ENCODE data around the gene MPST. TPM values are rescaled to one million over a fixed set of nuclear protein-coding genes. Genes with fewer than 3 reads are reported as not detected.

The MPST gene
- total RNA-seq, 4 donors from 2014 or later = 131 to 161 (median 146) TPM

GRCh38 chr22:37018086-37018814 is 1.3 kb upstream of the MPST start:
- no peaks in the 10 kb centered on the region for H3K27me3 ChIP-seq
- peak overlapping the region; percentile 74 to 85 (median 78) for H3K4me3 ChIP-seq
- ATAC-seq = peak in 1 of 2 donors; percentile 16
- peak overlapping the region; percentile 85 to 99 (median 92) for H3K27ac ChIP-seq
- no peaks in the 10 kb centered on the region for H3K36me3 ChIP-seq
- TF ChIP-seq POLR2A (IDR thresholded peaks at IDR 0.05) (no peak), CTCF (IDR thresholded peaks at IDR 0.05 in 4 of 5, conservative IDR thresholded peaks at IDR 0.05 in 1 of 5) (no peak)
- intact Hi-C loops (cut with DNase I; ENCODE audit: low total_unique reads) = loop anchor here (2.0 kb wide), 1 partner anchor 39 kb away; no protein-coding TSS in a partner anchor
- peak in 1 of 2 donors; percentile 28 for DNase-seq
- H3K9me3 ChIP-seq = no peaks in the 10 kb centered on the region
- H3K4me1 ChIP-seq = peaks cover 23 to 33% of the 10 kb centered on the region in 2 donors
- in situ Hi-C loops (cut with MboI; ENCODE audit: low sequenced_read_pairs in 4 of 4) = no loop called here

- no peaks in the 10 kb centered on the region for H3K36me3 ChIP-seq
- peak; percentile 39 to 43 for ATAC-seq
- DNase-seq = peak; percentile 24 to 41
- in situ Hi-C loops (cut with MboI; ENCODE audit: low sequenced_read_pairs in 4 of 4) (no loop called here), intact Hi-C loops (cut with DNase I; ENCODE audit: low total_unique reads) (loop anchor here (1.0 to 2.0 kb wide), 2 partner anchors 40 to 179 kb away; no protein-coding TSS in a partner anchor)
- H3K4me1 ChIP-seq = peaks cover 23 to 33% of the 10 kb centered on the region in 2 donors
- peak overlapping the region; percentile 85 to 99 (median 92) for H3K27ac ChIP-seq
- no peaks in the 10 kb centered on the region for H3K9me3 ChIP-seq
- no peaks in the 10 kb centered on the region for H3K27me3 ChIP-seq
- TF ChIP-seq POLR2A (IDR thresholded peaks at IDR 0.05) (no peak), CTCF (IDR thresholded peaks at IDR 0.05 in 4 of 5, conservative IDR thresholded peaks at IDR 0.05 in 1 of 5) (no peak)
- H3K4me3 ChIP-seq = peak overlapping the region; percentile 74 to 85 (median 78)
Measured at GRCh38 chr22:37018815-37019308, 680 bp upstream of the MPST start.

- DNase-seq (peak in 1 of 2 donors; percentile 29), ATAC-seq (peak; percentile 45 to 52)
- peaks cover 23 to 33% of the 10 kb centered on the region in 2 donors for H3K4me1 ChIP-seq
- intact Hi-C loops (cut with DNase I; ENCODE audit: low total_unique reads) (no loop called here), in situ Hi-C loops (cut with MboI; ENCODE audit: low sequenced_read_pairs in 4 of 4) (no loop called here)
- peak overlapping the region; percentile 88 to 99 (median 96) for H3K27ac ChIP-seq
- no peak for TF ChIP-seq POLR2A (IDR thresholded peaks at IDR 0.05)
- no peak for TF ChIP-seq CTCF (IDR thresholded peaks at IDR 0.05 in 4 of 5, conservative IDR thresholded peaks at IDR 0.05 in 1 of 5)
- H3K4me3 ChIP-seq = peak overlapping the region; percentile 74 to 99 (median 84)
- peaks cover 0 to 8% of the 10 kb centered on the region in 2 donors for H3K36me3 ChIP-seq
- no peaks in the 10 kb centered on the region for H3K27me3 ChIP-seq
- no peaks in the 10 kb centered on the region for H3K9me3 ChIP-seq
Measured at GRCh38 chr22:37020192-37020479, 594 bp downstream of the MPST start.

- Histone ChIP-seq H3K4me1 (peaks cover 23 to 33% of the 10 kb centered on the region in 2 donors), H3K27ac (peak overlapping the region in 3 of 4 donors; percentile 88 to 99 (median 97)), H3K9me3 (no peaks in the 10 kb centered on the region), H3K36me3 (peaks cover 0 to 17% of the 10 kb centered on the region in 2 donors), H3K4me3 (peak overlapping the region in 1 of 4 donors; percentile 74), H3K27me3 (no peaks in the 10 kb centered on the region)
- no peak for DNase-seq
- no peak for ATAC-seq
- no peak for TF ChIP-seq POLR2A (IDR thresholded peaks at IDR 0.05)
- TF ChIP-seq CTCF (IDR thresholded peaks at IDR 0.05 in 4 of 5, conservative IDR thresholded peaks at IDR 0.05 in 1 of 5) = no peak
- intact Hi-C loops (cut with DNase I; ENCODE audit: low total_unique reads) (no loop called here), in situ Hi-C loops (cut with MboI; ENCODE audit: low sequenced_read_pairs in 4 of 4) (no loop called here)
Measured at GRCh38 chr22:37021041-37021440, 1.5 kb downstream of the MPST start.
